HL-60/S4 treated with retinoic acid at 250 ng/mL for 4 days and 3 days (cell line): ENCODE data around the gene MPP1.

Experiments
- in situ Hi-C: fragments of 300-500 bp; cut with MboI; formaldehyde crosslinking; loops from 2 replicates; pipeline ENCODE4 v1.7.0; 2022; ENCODE audit warnings: low sequenced_read_pairs

The MPP1 gene

GRCh38 chrX:154779261-154779660, 26.0 kb downstream of the MPP1 start:
- in situ Hi-C loops = no loop called here

GRCh38 chrX:154776753-154777152, 28.5 kb downstream of the MPP1 start:
- in situ Hi-C loops = no loop called here

DNA sequence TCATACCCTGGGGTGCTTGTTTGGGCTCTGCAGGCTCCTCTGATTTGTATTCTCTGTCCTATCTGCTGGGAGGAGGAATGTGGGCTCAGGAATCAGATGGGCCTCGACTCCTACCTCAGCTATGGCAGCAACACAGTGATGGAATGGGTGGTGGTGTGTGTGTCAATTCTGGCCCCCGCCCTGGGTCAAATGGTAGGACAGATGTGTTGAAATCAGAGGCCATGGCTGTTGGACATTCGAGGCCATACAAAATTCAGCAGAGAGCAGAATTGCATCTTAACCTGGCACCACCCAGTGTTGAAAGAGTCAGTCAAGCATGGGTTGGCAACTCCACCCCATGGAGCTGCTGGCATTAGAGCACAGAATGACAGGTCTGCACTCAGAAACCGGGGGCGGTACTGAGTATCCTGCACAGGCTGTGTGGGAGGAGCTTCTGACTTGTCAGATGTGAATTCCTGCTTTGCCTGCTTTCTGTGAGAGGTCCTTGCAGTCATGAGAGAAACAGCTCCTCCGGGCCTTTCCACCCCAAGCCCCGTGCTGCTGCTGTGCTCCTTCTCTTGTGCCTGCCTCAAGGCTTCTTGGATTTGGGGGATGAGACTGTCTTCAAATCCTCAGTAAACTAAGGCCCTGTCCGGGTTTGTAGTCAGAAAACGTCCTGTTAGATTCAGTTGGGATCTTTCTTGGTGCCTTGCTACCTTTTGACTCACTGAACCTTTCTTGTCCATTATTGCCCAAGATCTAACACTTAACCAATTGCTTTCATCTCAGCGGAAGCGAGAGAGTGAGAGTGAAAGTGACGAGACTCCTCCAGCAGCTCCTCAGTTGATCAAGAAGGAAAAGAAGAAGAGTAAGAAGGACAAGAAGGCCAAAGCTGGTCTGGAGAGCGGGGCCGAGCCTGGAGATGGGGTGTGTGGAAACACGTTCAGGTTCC, 29.6 kb downstream of the MPP1 start:
- in situ Hi-C loops = no loop called here

- in situ Hi-C loops = no loop called here
Measured at GRCh38 chrX:154774622-154775021, 30.7 kb downstream of the MPP1 start.

- in situ Hi-C loops = no loop called here
Measured at GRCh38 chrX:154762537-154763296, 42.6 kb downstream of the MPP1 start, which contains the start of gene DKC1. Gene DKC1, plus strand, starts transcription at chrX:154762864. Its CDS starts 102 bp downstream, at chrX:154762966.

DNA sequence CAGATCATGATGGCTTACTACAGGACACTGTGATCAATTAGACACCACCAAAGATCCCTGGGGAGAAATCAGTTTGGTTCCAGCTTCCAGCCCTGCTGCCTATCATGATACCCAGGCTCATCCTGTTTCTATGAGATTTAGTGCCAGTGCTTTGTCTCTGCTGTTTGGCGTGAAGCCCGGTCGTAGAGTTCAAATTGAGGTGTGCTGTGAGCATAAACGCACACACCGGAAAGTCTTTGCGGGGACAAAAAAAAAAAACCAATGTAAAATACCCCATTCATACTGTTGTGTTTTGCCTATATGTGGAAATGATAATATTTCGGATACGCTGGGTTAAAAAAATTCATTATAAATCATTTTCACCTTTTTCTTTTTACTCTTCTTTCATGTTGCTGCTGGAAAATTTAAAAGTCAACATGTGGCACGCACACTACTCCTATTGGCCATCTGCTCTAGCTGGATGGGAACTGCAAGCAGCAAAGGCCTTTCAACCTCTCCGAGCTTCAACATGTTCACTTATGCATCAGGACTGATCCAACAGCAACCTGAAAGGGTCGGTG, 43.2 kb downstream of the MPP1 start:
- in situ Hi-C loops = no loop called here

DNA sequence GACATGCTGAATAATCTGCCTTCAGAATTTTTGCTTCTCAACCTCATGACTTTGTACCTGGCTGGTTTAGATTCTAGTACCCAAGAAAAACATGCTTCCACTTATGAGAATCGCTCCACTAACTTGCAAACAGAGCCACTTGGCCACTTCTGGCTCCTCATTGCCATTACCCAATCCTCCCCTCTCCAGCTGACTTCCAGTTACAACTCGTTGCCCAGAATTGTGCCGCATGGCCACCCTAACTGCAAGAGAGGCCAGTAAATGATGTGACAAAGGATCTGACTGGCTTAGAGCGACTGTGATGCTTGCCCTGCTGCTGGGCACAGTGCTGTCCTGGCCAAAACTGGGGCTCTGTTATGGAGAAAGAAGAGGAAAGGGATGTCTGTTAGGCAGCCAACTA, 46.6 kb downstream of the MPP1 start:
- in situ Hi-C loops = loop anchor here (10.0 kb wide), 1 partner anchor 76 kb away; the partner anchor contains the start of gene SMIM9

- in situ Hi-C loops = loop anchor here (10.0 kb wide), 1 partner anchor 83 kb away; the partner anchor contains the start of gene SMIM9
Measured at GRCh38 chrX:154751669-154752271, 53.5 kb downstream of the MPP1 start.

- in situ Hi-C loops = loop anchor here (10.0 kb wide), 1 partner anchor 84 kb away; the partner anchor contains the start of gene SMIM9
Measured at GRCh38 chrX:154751203-154751668, 54.0 kb downstream of the MPP1 start.

GRCh38 chrX:154750301-154751202, 54.7 kb downstream of the MPP1 start, which contains the start of gene GAB3:
Gene GAB3, minus strand, starts transcription at chrX:154751077. Its CDS starts 52 bp downstream, at chrX:154751025.
- in situ Hi-C loops = loop anchor here (10.0 kb wide), 1 partner anchor 84 kb away; the partner anchor contains the start of gene SMIM9

- in situ Hi-C loops = loop anchor here (10.0 kb wide), 1 partner anchor 85 kb away; the partner anchor contains the start of gene SMIM9
Measured at GRCh38 chrX:154749856-154750255, 55.4 kb downstream of the MPP1 start.

GRCh38 chrX:154748712-154749339, 56.5 kb downstream of the MPP1 start:
- in situ Hi-C loops = no loop called here

DNA sequence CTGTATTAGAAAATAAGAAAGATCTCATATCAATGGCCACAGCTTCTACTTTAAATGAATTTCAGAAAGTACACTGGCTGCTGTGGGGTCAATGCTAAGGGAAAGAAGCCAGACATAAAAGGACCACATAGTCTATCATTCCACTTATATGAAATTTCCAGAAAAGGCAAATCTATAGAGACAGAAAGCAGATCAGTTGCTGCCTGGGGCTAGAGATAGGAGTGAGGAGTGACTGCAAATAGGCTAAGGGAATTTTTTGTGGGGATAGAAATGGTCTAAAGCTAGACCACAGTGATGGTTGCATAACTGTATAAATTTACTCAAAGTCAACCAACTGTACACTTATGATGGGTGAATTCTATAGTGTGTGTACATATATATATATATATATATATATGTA, 62.7 kb downstream of the MPP1 start:
- in situ Hi-C loops = no loop called here

DNA sequence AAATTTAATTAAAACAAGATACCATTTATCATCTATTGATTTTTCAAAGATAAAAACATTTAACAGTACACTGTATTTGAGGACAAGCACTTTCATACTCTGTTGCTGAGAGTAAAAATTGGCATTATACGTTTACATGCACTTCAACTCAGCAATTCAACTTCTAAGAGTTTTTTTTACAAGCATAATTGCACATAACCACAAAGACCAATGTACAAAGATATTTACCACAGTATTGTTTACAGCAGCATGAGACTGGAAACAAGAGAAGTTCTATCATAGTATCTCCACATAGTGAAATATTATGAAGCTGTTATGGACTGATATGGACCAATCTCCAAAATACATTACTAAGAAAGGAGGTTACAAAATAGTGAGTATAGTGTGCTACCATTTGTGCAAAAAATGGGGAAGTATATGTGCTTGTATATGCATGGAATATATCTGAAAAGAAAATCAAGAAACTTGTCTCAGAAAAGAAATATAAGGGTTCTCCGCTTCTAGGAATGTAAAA, 65.3 kb downstream of the MPP1 start:
- in situ Hi-C loops = no loop called here

GRCh38 chrX:154738011-154738738, 67.1 kb downstream of the MPP1 start:
- in situ Hi-C loops = no loop called here

GRCh38 chrX:154737136-154737535, 68.1 kb downstream of the MPP1 start:
- in situ Hi-C loops = no loop called here

- in situ Hi-C loops = no loop called here
Measured at GRCh38 chrX:154735695-154736393, 69.4 kb downstream of the MPP1 start.
